ENCODE data around the gene LDB2. TPM values are rescaled to one million over a fixed set of nuclear protein-coding genes. Genes with fewer than 3 reads are reported as not detected.

Gene LDB2
- total RNA-seq, 1 donor from 2014 or later: 3.1 TPM

DNA sequence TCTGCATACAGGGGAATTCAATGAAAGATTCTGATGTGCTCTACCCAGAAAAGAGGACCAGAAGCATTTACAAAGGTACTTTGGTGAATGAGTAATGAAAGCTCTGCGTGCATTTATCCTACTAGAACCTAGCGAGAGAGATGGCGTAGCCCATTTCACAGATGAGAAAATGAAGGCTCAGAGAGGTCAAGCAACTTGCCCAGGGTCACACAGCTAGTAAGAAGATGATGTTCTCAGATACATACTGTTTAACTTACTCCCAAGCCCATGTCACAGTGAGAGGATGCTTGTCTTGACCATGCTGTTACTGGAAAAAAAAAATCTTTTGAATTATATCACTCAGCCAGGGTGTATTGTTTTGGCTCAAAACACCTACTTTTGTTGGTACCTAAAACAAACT is 317.3 kb downstream of the LDB2 start:
- TF ChIP-seq, protein P1, sequence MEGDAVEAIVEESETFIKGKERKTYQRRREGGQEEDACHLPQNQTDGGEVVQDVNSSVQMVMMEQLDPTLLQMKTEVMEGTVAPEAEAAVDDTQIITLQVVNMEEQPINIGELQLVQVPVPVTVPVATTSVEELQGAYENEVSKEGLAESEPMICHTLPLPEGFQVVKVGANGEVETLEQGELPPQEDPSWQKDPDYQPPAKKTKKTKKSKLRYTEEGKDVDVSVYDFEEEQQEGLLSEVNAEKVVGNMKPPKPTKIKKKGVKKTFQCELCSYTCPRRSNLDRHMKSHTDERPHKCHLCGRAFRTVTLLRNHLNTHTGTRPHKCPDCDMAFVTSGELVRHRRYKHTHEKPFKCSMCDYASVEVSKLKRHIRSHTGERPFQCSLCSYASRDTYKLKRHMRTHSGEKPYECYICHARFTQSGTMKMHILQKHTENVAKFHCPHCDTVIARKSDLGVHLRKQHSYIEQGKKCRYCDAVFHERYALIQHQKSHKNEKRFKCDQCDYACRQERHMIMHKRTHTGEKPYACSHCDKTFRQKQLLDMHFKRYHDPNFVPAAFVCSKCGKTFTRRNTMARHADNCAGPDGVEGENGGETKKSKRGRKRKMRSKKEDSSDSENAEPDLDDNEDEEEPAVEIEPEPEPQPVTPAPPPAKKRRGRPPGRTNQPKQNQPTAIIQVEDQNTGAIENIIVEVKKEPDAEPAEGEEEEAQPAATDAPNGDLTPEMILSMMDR (IDR thresholded peaks at IDR 0.05; ENCODE audit: partially characterized antibody, unreplicated experiment): no peak
- Mint-ChIP-seq H3K4me3 (ENCODE audit: unreplicated experiment) (no peak overlapping the region), H3K9me3 (ENCODE audit: unreplicated experiment) (no peaks in the 10 kb centered on the region), H3K27me3 (ENCODE audit: unreplicated experiment) (peaks cover 1% of the 10 kb centered on the region), H3K4me1 (ENCODE audit: low read depth, unreplicated experiment) (no peaks in the 10 kb centered on the region), H3K36me3 (ENCODE audit: unreplicated experiment) (no peaks in the 10 kb centered on the region), H3K27ac (ENCODE audit: unreplicated experiment) (no peak overlapping the region)
- DNase-seq: no peak

DNA sequence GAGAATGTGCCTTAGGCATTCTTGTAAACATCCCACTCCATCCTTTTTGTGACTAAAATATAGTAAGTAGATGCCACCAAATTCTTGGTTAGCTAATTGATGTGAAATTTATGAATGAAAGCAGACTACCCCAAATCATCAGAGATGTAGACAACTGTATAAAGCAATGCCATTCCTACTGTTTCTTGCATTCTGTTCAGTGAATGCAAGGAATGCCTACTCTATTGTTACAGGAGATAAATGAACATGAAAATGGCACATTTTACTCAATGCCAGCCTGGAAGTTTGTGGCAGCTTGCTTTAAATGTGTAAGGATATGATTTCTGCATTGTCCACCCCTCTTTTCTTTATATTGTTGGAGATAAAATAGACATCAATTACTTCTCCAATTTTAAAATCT is 317.9 kb downstream of the LDB2 start:
- H3K9me3 Mint-ChIP-seq (ENCODE audit: unreplicated experiment): no peaks in the 10 kb centered on the region
- H3K27ac Mint-ChIP-seq (ENCODE audit: unreplicated experiment): no peak overlapping the region
- no peaks in the 10 kb centered on the region for H3K36me3 Mint-ChIP-seq (ENCODE audit: unreplicated experiment)
- TF ChIP-seq, protein P1 (IDR thresholded peaks at IDR 0.05; ENCODE audit: partially characterized antibody, unreplicated experiment): no peak
- no peaks in the 10 kb centered on the region for H3K4me1 Mint-ChIP-seq (ENCODE audit: low read depth, unreplicated experiment)
- H3K4me3 Mint-ChIP-seq (ENCODE audit: unreplicated experiment): no peak overlapping the region
- DNase-seq: no peak
- peaks cover 1% of the 10 kb centered on the region for H3K27me3 Mint-ChIP-seq (ENCODE audit: unreplicated experiment)

DNA sequence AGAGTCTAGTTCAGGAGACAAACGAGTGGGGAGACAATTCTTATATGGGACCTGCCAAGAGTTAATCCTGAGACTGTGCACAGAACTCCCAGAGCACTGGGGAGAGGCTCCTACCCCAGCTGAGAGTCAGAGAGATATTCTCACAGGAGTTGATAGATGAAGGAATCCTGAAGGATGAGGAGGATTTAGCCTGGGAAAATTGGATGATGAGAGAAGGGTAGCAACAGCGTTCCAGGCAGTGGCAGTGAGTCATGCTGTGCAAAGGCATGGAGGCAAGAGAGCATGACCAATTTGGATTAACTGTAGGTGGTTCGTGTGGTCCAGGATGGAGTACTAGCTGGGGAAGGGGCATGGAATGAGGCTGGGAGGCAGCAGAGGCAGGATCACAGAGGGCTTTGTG is 318.6 kb downstream of the LDB2 start:
- no peak for DNase-seq
- H3K9me3 Mint-ChIP-seq (ENCODE audit: unreplicated experiment): no peaks in the 10 kb centered on the region
- no peak overlapping the region for H3K4me3 Mint-ChIP-seq (ENCODE audit: unreplicated experiment)
- H3K36me3 Mint-ChIP-seq (ENCODE audit: unreplicated experiment): no peaks in the 10 kb centered on the region
- TF ChIP-seq, protein P1 (IDR thresholded peaks at IDR 0.05; ENCODE audit: partially characterized antibody, unreplicated experiment): no peak
- H3K4me1 Mint-ChIP-seq (ENCODE audit: low read depth, unreplicated experiment): no peaks in the 10 kb centered on the region
- H3K27me3 Mint-ChIP-seq (ENCODE audit: unreplicated experiment): peaks cover 1% of the 10 kb centered on the region
- no peak overlapping the region for H3K27ac Mint-ChIP-seq (ENCODE audit: unreplicated experiment)

DNA sequence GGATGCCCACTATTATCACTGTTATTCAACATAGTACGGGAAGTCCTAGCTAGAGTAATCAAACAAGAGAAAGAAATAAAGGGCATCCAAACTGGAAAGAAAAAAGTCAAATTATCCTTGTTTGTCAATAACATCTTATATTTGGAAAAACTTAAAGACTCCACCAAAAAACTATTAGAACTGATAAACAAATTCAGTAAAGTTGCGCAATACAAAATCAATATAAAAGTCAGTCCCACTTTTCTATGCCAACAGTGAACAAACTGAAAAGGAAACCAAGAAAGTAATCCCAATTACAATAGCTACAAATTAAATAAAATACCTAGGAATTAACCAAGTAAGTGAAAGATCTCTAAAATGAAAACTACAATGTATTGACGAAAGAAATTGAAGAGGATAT is 321.3 kb downstream of the LDB2 start:
- H3K4me1 Mint-ChIP-seq (ENCODE audit: low read depth, unreplicated experiment): no peaks in the 10 kb centered on the region

DNA sequence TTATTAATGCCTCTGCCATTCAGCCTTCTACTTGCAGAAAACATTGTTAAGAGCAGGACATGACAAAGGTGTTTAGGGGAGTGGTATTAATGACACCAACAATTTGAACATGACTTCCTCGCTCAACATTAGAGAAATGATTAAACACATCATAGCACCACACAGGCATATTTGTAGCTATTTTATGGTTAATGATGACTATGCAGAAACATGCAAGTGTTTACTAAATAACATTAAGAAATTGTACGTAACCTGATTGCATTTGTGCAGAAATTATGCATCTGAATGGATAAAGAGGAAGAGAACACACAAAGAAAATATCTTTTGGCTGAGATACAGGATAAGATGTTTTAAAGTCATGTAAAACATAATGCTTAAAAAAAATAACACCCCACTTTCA is 323.5 kb downstream of the LDB2 start:
- Mint-ChIP-seq H3K36me3 (ENCODE audit: unreplicated experiment) (no peaks in the 10 kb centered on the region), H3K4me3 (ENCODE audit: unreplicated experiment) (no peak overlapping the region), H3K9me3 (ENCODE audit: unreplicated experiment) (no peaks in the 10 kb centered on the region), H3K27me3 (ENCODE audit: unreplicated experiment) (peaks cover 1% of the 10 kb centered on the region), H3K27ac (ENCODE audit: unreplicated experiment) (no peak overlapping the region), H3K4me1 (ENCODE audit: low read depth, unreplicated experiment) (no peaks in the 10 kb centered on the region)
- TF ChIP-seq, protein P1 (IDR thresholded peaks at IDR 0.05; ENCODE audit: partially characterized antibody, unreplicated experiment): no peak
- DNase-seq: no peak

More for the DNA sequence above, 321.3 kb downstream of the LDB2 start:
- TF ChIP-seq, protein P1 (IDR thresholded peaks at IDR 0.05; ENCODE audit: partially characterized antibody, unreplicated experiment): no peak
- Mint-ChIP-seq H3K36me3 (ENCODE audit: unreplicated experiment) (no peaks in the 10 kb centered on the region), H3K27me3 (ENCODE audit: unreplicated experiment) (peaks cover 1% of the 10 kb centered on the region), H3K9me3 (ENCODE audit: unreplicated experiment) (no peaks in the 10 kb centered on the region), H3K4me3 (ENCODE audit: unreplicated experiment) (no peak overlapping the region), H3K27ac (ENCODE audit: unreplicated experiment) (no peak overlapping the region)
- no peak for DNase-seq

Measured in glutamatergic neuron (in vitro differentiated cells).